Measurements from ENCODE around the gene ELL. TPM values are rescaled to one million over a fixed set of nuclear protein-coding genes. Genes with fewer than 3 reads are reported as not detected.

The ELL gene
- total RNA-seq, 1 donor from 2014 or later, result 25.3 TPM

DNA sequence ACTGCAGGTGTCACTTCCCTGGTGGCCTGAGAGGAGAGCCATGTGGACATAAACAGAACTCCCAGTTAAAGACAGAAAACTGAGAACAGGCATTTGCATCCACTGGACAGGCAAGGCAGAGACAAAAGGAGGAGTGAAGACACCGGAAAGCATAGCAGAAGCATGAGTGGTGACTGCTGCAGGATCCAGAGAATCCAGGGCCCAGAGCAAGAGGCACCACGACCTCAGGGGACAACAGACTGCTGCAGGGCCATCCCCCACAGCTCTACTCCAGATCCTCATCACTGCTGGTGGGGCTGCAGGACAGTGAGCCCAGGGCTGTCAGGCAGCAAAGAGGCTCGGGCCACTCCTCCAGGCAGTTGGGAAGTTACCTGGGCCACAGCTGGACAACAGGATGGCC is 69.5 kb downstream of the ELL start:
- no peaks in the 10 kb centered on the region for H3K27me3 ChIP-seq
- intact Hi-C loops (cut with DNase I), result loop anchor here (5.0 kb wide), 1 partner anchor 140 kb away; no protein-coding TSS in a partner anchor
- H3K4me1 ChIP-seq, result peaks cover 16% of the 10 kb centered on the region
- H3K4me3 ChIP-seq, result no peak overlapping the region
- H3K36me3 ChIP-seq, result peaks cover 0 to 44% of the 10 kb centered on the region in 2 donors
- no peaks in the 10 kb centered on the region for H3K9me3 ChIP-seq
- no peak overlapping the region for H3K27ac ChIP-seq
- no peak for DNase-seq (ENCODE audit: extremely low spot score in 2 of 2)
- no peak for TF ChIP-seq POLR2A (IDR thresholded peaks at IDR 0.05)
- TF ChIP-seq, protein P1, sequence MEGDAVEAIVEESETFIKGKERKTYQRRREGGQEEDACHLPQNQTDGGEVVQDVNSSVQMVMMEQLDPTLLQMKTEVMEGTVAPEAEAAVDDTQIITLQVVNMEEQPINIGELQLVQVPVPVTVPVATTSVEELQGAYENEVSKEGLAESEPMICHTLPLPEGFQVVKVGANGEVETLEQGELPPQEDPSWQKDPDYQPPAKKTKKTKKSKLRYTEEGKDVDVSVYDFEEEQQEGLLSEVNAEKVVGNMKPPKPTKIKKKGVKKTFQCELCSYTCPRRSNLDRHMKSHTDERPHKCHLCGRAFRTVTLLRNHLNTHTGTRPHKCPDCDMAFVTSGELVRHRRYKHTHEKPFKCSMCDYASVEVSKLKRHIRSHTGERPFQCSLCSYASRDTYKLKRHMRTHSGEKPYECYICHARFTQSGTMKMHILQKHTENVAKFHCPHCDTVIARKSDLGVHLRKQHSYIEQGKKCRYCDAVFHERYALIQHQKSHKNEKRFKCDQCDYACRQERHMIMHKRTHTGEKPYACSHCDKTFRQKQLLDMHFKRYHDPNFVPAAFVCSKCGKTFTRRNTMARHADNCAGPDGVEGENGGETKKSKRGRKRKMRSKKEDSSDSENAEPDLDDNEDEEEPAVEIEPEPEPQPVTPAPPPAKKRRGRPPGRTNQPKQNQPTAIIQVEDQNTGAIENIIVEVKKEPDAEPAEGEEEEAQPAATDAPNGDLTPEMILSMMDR (IDR thresholded peaks at IDR 0.05), result no peak
- no peak for TF ChIP-seq POLR2AphosphoS5 (IDR thresholded peaks at IDR 0.05; ENCODE audit: insufficient read depth in 1 of 2, low read depth in 1 of 2)

DNA sequence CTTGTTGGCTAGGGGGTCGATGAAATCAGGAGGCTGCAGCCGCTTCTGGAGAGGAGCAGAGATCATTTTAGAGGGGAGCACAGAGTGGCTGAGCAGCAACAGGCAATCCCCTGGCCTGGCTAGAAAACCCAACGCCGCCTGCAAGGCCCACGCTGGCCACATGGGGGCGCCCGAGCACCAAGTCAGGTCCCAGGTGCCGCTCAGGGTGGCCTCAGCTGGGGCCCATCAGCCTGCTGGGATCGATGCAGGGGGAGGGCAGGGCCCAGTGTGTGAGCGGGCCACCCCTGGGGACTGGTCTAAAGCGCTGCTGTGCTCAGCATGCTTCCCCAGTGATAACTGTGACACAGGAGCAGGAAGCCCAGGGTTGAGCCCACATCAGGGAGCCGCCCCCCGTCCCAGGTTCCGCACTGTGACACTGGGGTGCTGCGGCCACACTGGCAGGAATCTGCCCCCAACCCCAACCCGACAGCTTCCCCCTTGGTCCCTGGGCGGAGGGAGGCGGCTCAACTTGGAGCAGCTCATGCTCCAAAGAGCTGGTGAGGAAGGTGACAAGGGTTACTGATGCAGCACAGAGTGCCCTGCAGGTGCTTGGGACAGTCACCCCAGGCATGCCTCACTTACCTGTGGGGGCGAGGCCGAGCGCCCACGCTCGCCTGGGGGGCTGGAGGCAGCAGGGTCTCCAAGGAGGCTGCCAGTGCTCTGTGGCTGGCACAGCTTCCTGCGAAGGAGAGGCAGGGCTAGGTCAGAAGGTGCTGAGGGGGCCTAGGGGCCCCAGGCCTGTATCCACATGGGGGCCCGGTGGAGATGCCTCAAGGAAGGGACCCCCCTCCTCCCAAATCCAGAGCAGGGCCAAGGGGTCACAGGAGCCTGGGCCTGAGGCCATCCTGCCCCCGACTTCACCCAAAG is 70.7 kb downstream of the ELL start:
- Histone ChIP-seq H3K9me3 (no peaks in the 10 kb centered on the region), H3K27me3 (no peaks in the 10 kb centered on the region), H3K27ac (peak overlapping the region; percentile 22), H3K36me3 (peaks cover 0 to 49% of the 10 kb centered on the region in 2 donors), H3K4me3 (no peak overlapping the region), H3K4me1 (peaks cover 10% of the 10 kb centered on the region)
- no peak for DNase-seq (ENCODE audit: extremely low spot score in 2 of 2)
- TF ChIP-seq POLR2AphosphoS5 (IDR thresholded peaks at IDR 0.05; ENCODE audit: insufficient read depth in 1 of 2, low read depth in 1 of 2), result peak in 1 of 2 donors; percentile 61
- TF ChIP-seq, protein P1 (IDR thresholded peaks at IDR 0.05), result peak; percentile 79 to 98 (median 95)
- no peak for TF ChIP-seq POLR2A (IDR thresholded peaks at IDR 0.05)
- intact Hi-C loops (cut with DNase I), result loop anchor here (5.0 kb wide), 1 partner anchor 141 kb away; no protein-coding TSS in a partner anchor

DNA sequence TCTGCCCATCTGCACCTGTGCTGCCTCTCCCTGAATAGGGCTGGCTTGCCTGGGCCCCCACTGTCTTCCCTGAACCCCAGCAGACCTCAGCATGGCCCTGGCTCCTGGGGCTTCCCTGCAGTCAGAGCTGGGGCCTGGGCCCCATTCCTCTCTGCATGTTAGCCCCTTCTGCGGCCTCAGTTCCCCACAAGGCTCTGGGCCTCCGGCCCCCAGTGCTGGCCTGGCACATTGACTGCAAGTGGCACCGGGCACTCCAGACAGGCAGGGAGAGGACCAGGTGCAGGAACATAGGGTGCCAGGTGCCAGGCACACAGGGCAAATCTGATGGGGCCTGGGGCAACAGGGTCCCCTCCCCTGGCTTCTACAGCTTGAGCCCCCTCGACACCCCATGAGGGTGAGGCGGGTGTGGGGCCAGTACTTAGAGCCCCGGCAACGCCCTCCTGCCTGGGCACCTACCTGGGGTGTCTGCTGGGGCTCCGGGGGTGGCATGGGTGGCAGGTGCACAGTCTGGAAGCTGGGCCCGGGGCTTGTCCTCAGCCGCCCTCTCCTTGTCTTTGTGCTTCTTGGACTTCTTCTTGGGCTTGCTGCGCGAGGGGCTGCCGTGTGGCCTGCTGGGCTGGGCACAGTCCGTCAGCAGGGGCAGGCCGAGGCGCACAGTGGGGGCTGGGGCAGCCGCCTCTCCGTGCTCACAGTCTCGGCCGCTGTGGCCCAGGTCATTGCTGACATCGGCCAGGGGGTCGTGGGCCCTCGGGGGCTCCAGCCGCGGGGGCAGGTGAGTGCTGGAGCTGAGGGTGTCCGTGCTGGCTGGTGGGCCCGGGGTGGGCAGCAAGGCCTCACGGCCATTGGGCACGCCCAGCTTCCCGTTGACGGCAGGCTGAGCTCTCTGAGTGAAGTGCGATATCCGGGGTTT is 71.6 kb downstream of the ELL start:
- TF ChIP-seq POLR2A (IDR thresholded peaks at IDR 0.05) (no peak), POLR2AphosphoS5 (IDR thresholded peaks at IDR 0.05; ENCODE audit: insufficient read depth in 1 of 2, low read depth in 1 of 2) (no peak)
- TF ChIP-seq, protein P1 (IDR thresholded peaks at IDR 0.05), result no peak
- Histone ChIP-seq H3K27me3 (no peaks in the 10 kb centered on the region), H3K4me1 (peaks cover 10% of the 10 kb centered on the region), H3K27ac (no peak overlapping the region), H3K9me3 (no peaks in the 10 kb centered on the region), H3K4me3 (no peak overlapping the region), H3K36me3 (peaks cover 0 to 52% of the 10 kb centered on the region in 2 donors)
- no peak for DNase-seq (ENCODE audit: extremely low spot score in 2 of 2)
- intact Hi-C loops (cut with DNase I), result loop anchor here (5.0 kb wide), 1 partner anchor 142 kb away; no protein-coding TSS in a partner anchor

DNA sequence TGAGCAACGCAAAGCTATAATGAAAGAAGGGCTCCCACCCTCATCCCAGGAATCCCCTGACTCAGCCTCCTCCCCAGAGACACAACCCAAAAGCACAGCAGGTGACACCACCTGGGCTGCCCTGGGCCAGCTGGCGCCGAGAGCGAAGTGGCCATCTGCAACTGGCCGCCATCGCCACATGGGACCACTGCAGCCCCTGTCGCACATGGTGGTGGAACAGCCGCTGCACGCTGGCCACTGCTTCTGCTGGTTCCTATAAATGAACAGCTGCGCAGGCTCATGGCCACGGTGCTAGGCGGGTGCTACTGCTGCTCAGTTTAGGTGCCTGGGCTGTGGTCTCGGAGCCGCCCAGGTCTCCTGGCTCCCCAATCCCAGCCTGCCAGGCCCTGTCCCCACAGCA is 72.3 kb downstream of the ELL start:
- intact Hi-C loops (cut with DNase I), result loop anchor here (10.0 kb wide), 1 partner anchor 225 kb away; no protein-coding TSS in a partner anchor

More for the DNA sequence above, 72.3 kb downstream of the ELL start:
- Histone ChIP-seq H3K27ac (no peak overlapping the region), H3K4me3 (no peak overlapping the region), H3K4me1 (peaks cover 10% of the 10 kb centered on the region), H3K36me3 (peaks cover 0 to 56% of the 10 kb centered on the region in 2 donors), H3K9me3 (no peaks in the 10 kb centered on the region), H3K27me3 (no peaks in the 10 kb centered on the region)
- no peak for DNase-seq (ENCODE audit: extremely low spot score in 2 of 2)
- TF ChIP-seq, protein P1 (IDR thresholded peaks at IDR 0.05), result no peak
- no peak for TF ChIP-seq POLR2AphosphoS5 (IDR thresholded peaks at IDR 0.05; ENCODE audit: insufficient read depth in 1 of 2, low read depth in 1 of 2)
- TF ChIP-seq POLR2A (IDR thresholded peaks at IDR 0.05), result no peak
